Spleen (tissue), 7 donors: ENCODE results near the gene RAB11FIP4.

Source experiments
- CTCF ChIP-seq, 11 experiments: fragments of 200-600 bp in 7 of 11; fragments of 450-650 bp in 4 of 11; sonication (generic) in 4 of 11; IDR thresholded peaks in 8 of 11; conservative IDR thresholded peaks in 3 of 11; 1 replicate in 7 of 11; 2 replicates in 4 of 11; pipeline versions ENCODE4 v1.4.0 to v1.8.0; 2016 to 2021; ENCODE audit warnings: antibody characterized with exemption in 11 of 11, inconsistent platforms in 4 of 11, mild to moderate bottlenecking in 1 of 11
- POLR2A ChIP-seq, 3 donors: fragments of 450-650 bp; IDR thresholded peaks; one replicate each; pipeline ENCODE4 v1.5.1; 2017; ENCODE audit warnings: antibody characterized with exemption in 3 of 3, mild to moderate bottlenecking in 1 of 3
- donor health status: DM: no; HTN: no; CAD: no; lungs with moderate emphysema.
- donor health status: DM: no; HTN: no; CAD: no.
- donor health status: DM: no; HTN: no; CAD: no.

DNA sequence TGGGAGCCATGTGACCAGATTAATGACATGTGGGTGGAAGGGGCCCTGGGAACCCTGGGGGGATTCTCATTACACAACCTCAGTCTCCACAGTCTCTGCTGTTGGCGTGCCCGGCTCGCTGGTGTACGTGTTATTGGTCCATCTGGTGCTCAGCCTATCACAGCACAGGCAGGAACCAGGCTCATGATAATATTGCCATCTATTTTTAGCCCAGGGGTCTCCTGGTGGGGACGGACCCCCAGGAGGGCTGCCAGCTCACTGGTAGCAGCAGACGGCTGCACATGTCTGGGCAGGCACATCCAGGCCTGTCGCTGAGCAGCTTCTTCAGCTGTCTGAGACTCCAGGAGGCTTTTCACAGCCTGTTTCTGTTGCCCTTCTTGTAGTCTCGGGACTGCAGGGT lies 123.8 kb downstream of the RAB11FIP4 start:
- no peak for TF ChIP-seq CTCF (IDR thresholded peaks at IDR 0.05 in 8 of 11, conservative IDR thresholded peaks at IDR 0.05 in 3 of 11)
- TF ChIP-seq POLR2A (IDR thresholded peaks at IDR 0.05), result no peak
